GM23338 (cell line): ENCODE data around the gene OR2AJ1. TPM values are rescaled to one million over a fixed set of nuclear protein-coding genes. Genes with fewer than 3 reads are reported as not detected.

ENCODE experiments used
- ATAC-seq: fragments of 200-7000 bp; cut with Tn5 transposase; 3 replicates; pipeline ENCODE4 v1.9.1; 2020
- DNase-seq: peaks from one replicate; pipeline ENCODE4 v3.0.0-alpha.2; 2015; ENCODE audit warnings: low spot score
- H2AFZ ChIP-seq: fragments of 200-600 bp; sonication (generic); 2 replicates; pipeline ENCODE4 v1.8.0; 2016; ENCODE audit warnings: antibody characterized with exemption, mild to moderate bottlenecking, moderate library complexity
- H3F3A ChIP-seq: fragments of 200-600 bp; sonication (generic); replicated peaks from 2 replicates; pipeline ENCODE4 v1.8.0; 2017; ENCODE audit warnings: antibody characterized with exemption, mixed run types, low read depth
- H3K27ac ChIP-seq: fragments of 200-600 bp; sonication (generic); 2 replicates; pipeline ENCODE4 v1.6.1; 2016; ENCODE audit warnings: low read depth
- H3K27me3 ChIP-seq: fragments of 200-600 bp; sonication (generic); 2 replicates; pipeline ENCODE4 v1.8.0; 2016; ENCODE audit warnings: mild to moderate bottlenecking, mixed run types, moderate library complexity; ENCODE audit not compliant: insufficient read depth
- H3K36me3 ChIP-seq: fragments of 200-600 bp; sonication (generic); 2 replicates; pipeline ENCODE4 v1.8.0; 2016; ENCODE audit warnings: mild to moderate bottlenecking; ENCODE audit not compliant: insufficient read depth
- H3K4me1 ChIP-seq: fragments of 200-600 bp; sonication (generic); 2 replicates; pipeline ENCODE4 v1.8.0; 2016; ENCODE audit warnings: mild to moderate bottlenecking, moderate library complexity; ENCODE audit not compliant: insufficient read depth
- H3K4me2 ChIP-seq: fragments of 200-600 bp; sonication (generic); 2 replicates; pipeline ENCODE4 v1.7.1; 2017; ENCODE audit warnings: mixed run types
- H3K4me3 ChIP-seq: fragments of 200-600 bp; sonication (generic); 2 replicates; pipeline ENCODE4 v1.6.1; 2016; ENCODE audit warnings: mixed run types
- H3K79me2 ChIP-seq: fragments of 200-600 bp; sonication (generic); replicated peaks from 2 replicates; pipeline ENCODE4 v1.8.0; 2017; ENCODE audit warnings: mild to moderate bottlenecking; ENCODE audit not compliant: insufficient read depth
- H3K9me2 ChIP-seq: fragments of 200-600 bp; sonication (generic); 2 replicates; pipeline ENCODE4 v1.8.0; 2017; ENCODE audit not compliant: insufficient read depth
- H4K20me1 ChIP-seq: fragments of 200-600 bp; sonication (generic); replicated peaks from 2 replicates; pipeline ENCODE4 v1.8.0; 2017; ENCODE audit warnings: mild to moderate bottlenecking; ENCODE audit not compliant: insufficient read depth
- H3K27ac Mint-ChIP-seq: 2 replicates; pipeline ENCODE4 v1.8.0; 2020; ENCODE audit warnings: inconsistent platforms, mild to moderate bottlenecking, moderate library complexity, mixed read lengths
- H3K27me3 Mint-ChIP-seq: 3 replicates; pipeline ENCODE4 v1.8.0; 2022; ENCODE audit warnings: low read depth, mild to moderate bottlenecking, moderate library complexity, mixed read lengths, inconsistent platforms; ENCODE audit not compliant: insufficient read depth, poor library complexity
- H3K36me3 Mint-ChIP-seq: 3 replicates; pipeline ENCODE4 v1.8.0; 2021; ENCODE audit warnings: low read depth, mild to moderate bottlenecking, inconsistent platforms, moderate library complexity, mixed read lengths
- H3K4me1 Mint-ChIP-seq: 3 replicates; pipeline ENCODE4 v1.8.0; 2020; ENCODE audit warnings: mild to moderate bottlenecking, inconsistent platforms, mixed read lengths
- H3K4me3 Mint-ChIP-seq: 3 replicates; pipeline ENCODE4 v1.8.0; 2021; ENCODE audit warnings: moderate library complexity, mild to moderate bottlenecking, inconsistent platforms, mixed read lengths
- H3K9me3 Mint-ChIP-seq: 3 replicates; pipeline ENCODE4 v1.8.0; 2020; ENCODE audit warnings: moderate library complexity, mild to moderate bottlenecking, inconsistent platforms, mixed read lengths
- EZH2 ChIP-seq: fragments of 200-600 bp; sonication (generic); IDR thresholded peaks from one replicate; pipeline ENCODE4 v1.8.0; 2017; ENCODE audit warnings: antibody characterized with exemption, mild to moderate bottlenecking, low read depth; ENCODE audit not compliant: unreplicated experiment
- EZH2phosphoT487 ChIP-seq: fragments of 200-600 bp; sonication (generic); IDR thresholded peaks from one replicate; pipeline ENCODE4 v1.8.1; 2018; ENCODE audit warnings: antibody characterized with exemption; ENCODE audit not compliant: unreplicated experiment
- STAT1 ChIP-seq: IDR thresholded peaks from one replicate; pipeline ENCODE4 v1.6.1; 2016; ENCODE audit warnings: antibody characterized with exemption; ENCODE audit not compliant: unreplicated experiment
- ZNF114 ChIP-seq: fragments of 250-450 bp; sonication (Bioruptor Pico); IDR thresholded peaks from 2 replicates; pipeline ENCODE4 v1.5.0; 2020; ENCODE audit warnings: mild to moderate bottlenecking, moderate library complexity
- ZNF331 ChIP-seq: fragments of 250-450 bp; sonication (Bioruptor Pico); IDR thresholded peaks from 2 replicates; pipeline ENCODE4 v1.5.0; 2020; ENCODE audit warnings: low read depth, mild to moderate bottlenecking, moderate library complexity
- polyA plus RNA-seq: library from polyadenylated mRNA; unstranded; fragments of >200 nt; fragmentation: Nextera tagmentation; extraction: Ambion mirVana; gene quantifications from 2 replicates; pipeline ENCODE4 v1.2.1, GENCODE V29; 2016
- total RNA-seq: library from RNA; depleted of rRNA; stranded (reverse); fragments of >200 nt; shearing (Covaris generic); gene quantifications from 2 replicates; pipeline ENCODE4 v1.2.3, GENCODE V29; 2014
- TF ChIP-seq, protein P1 (sequence below): fragments of 250-450 bp; sonication (Bioruptor Pico); IDR thresholded peaks from 2 replicates; pipeline ENCODE4 v1.5.0; 2020; ENCODE audit warnings: mild to moderate bottlenecking, moderate library complexity
- TF ChIP-seq, protein P2 (sequence below): IDR thresholded peaks from 2 replicates; pipeline ENCODE4 v1.6.1; 2016; ENCODE audit warnings: antibody characterized with exemption
- TF ChIP-seq, protein P3 (sequence below), 2 experiments: fragments of 200-600 bp in 1 of 2; sonication (generic) in 1 of 2; conservative IDR thresholded peaks; 2 replicates each; pipeline versions ENCODE4 v1.5.1 to v1.6.1; 2016 to 2017; ENCODE audit warnings: antibody characterized with exemption in 2 of 2, low read depth in 2 of 2, mild to moderate bottlenecking in 2 of 2, moderate library complexity in 1 of 2
- TF ChIP-seq, protein P4 (sequence below): IDR thresholded peaks from one replicate; pipeline ENCODE4 v1.6.1; 2018; ENCODE audit warnings: antibody characterized with exemption; ENCODE audit not compliant: unreplicated experiment

Gene OR2AJ1
- total and polyA plus RNA-seq, 2 experiments from 2014 or later: not detected

DNA sequence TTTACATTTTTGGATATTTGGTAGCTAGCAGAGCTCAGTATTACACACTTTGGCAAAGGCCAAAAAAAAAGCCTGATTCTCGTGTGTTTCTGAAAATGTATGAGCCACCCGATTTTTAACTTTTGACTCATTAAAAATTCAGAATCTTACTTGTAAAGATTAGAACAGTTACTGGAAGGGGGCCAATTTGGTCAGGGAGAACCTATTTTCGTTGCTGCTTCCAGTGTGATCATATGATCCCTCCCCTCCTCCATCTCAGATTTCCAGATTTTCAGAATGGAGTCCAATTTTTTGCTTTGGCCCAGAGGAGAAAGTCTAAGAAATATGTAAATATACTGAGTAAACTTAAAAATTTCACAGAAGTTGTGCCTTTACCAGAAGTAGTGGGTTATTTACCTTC, 37.1 kb downstream of the OR2AJ1 start:
- ATAC-seq: no peak
- no peaks in the 10 kb centered on the region for H3K27me3 Mint-ChIP-seq
- no peaks in the 10 kb centered on the region for H3K9me2 ChIP-seq

More for the DNA sequence above, 37.1 kb downstream of the OR2AJ1 start:
- no peak overlapping the region for H3K4me3 ChIP-seq
- H4K20me1 ChIP-seq: no peaks in the 10 kb centered on the region
- Mint-ChIP-seq H3K4me3 (no peak overlapping the region), H3K4me1 (no peaks in the 10 kb centered on the region), H3K36me3 (peaks cover 18% of the 10 kb centered on the region), H3K9me3 (peaks cover 76% of the 10 kb centered on the region), H3K27ac (no peak overlapping the region)
- no peak for TF ChIP-seq EZH2
- no peak for TF ChIP-seq ZNF331 (CRISPR knock-in tag)
- TF ChIP-seq STAT1: no peak
- TF ChIP-seq, protein P1, sequence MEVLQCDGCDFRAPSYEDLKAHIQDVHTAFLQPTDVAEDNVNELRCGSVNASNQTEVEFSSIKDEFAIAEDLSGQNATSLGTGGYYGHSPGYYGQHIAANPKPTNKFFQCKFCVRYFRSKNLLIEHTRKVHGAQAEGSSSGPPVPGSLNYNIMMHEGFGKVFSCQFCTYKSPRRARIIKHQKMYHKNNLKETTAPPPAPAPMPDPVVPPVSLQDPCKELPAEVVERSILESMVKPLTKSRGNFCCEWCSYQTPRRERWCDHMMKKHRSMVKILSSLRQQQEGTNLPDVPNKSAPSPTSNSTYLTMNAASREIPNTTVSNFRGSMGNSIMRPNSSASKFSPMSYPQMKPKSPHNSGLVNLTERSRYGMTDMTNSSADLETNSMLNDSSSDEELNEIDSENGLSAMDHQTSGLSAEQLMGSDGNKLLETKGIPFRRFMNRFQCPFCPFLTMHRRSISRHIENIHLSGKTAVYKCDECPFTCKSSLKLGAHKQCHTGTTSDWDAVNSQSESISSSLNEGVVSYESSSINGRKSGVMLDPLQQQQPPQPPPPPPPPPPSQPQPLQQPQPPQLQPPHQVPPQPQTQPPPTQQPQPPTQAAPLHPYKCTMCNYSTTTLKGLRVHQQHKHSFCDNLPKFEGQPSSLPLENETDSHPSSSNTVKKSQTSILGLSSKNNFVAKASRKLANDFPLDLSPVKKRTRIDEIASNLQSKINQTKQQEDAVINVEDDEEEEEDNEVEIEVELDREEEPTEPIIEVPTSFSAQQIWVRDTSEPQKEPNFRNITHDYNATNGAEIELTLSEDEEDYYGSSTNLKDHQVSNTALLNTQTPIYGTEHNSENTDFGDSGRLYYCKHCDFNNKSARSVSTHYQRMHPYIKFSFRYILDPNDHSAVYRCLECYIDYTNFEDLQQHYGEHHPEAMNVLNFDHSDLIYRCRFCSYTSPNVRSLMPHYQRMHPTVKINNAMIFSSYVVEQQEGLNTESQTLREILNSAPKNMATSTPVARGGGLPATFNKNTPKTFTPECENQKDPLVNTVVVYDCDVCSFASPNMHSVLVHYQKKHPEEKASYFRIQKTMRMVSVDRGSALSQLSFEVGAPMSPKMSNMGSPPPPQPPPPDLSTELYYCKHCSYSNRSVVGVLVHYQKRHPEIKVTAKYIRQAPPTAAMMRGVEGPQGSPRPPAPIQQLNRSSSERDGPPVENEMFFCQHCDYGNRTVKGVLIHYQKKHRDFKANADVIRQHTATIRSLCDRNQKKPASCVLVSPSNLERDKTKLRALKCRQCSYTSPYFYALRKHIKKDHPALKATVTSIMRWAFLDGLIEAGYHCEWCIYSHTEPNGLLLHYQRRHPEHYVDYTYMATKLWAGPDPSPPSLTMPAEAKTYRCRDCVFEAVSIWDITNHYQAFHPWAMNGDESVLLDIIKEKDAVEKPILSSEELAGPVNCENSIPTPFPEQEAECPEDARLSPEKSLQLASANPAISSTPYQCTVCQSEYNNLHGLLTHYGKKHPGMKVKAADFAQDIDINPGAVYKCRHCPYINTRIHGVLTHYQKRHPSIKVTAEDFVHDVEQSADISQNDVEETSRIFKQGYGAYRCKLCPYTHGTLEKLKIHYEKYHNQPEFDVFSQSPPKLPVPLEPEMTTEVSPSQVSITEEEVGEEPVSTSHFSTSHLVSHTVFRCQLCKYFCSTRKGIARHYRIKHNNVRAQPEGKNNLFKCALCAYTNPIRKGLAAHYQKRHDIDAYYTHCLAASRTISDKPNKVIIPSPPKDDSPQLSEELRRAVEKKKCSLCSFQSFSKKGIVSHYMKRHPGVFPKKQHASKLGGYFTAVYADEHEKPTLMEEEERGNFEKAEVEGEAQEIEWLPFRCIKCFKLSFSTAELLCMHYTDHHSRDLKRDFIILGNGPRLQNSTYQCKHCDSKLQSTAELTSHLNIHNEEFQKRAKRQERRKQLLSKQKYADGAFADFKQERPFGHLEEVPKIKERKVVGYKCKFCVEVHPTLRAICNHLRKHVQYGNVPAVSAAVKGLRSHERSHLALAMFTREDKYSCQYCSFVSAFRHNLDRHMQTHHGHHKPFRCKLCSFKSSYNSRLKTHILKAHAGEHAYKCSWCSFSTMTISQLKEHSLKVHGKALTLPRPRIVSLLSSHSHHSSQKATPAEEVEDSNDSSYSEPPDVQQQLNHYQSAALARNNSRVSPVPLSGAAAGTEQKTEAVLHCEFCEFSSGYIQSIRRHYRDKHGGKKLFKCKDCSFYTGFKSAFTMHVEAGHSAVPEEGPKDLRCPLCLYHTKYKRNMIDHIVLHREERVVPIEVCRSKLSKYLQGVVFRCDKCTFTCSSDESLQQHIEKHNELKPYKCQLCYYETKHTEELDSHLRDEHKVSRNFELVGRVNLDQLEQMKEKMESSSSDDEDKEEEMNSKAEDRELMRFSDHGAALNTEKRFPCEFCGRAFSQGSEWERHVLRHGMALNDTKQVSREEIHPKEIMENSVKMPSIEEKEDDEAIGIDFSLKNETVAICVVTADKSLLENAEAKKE (CRISPR knock-in tag): no peak
- no peak for TF ChIP-seq EZH2phosphoT487
- no peak for TF ChIP-seq ZNF114 (CRISPR knock-in tag)
- TF ChIP-seq, protein P2, sequence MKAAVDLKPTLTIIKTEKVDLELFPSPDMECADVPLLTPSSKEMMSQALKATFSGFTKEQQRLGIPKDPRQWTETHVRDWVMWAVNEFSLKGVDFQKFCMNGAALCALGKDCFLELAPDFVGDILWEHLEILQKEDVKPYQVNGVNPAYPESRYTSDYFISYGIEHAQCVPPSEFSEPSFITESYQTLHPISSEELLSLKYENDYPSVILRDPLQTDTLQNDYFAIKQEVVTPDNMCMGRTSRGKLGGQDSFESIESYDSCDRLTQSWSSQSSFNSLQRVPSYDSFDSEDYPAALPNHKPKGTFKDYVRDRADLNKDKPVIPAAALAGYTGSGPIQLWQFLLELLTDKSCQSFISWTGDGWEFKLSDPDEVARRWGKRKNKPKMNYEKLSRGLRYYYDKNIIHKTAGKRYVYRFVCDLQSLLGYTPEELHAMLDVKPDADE: no peak
- TF ChIP-seq, protein P3, sequence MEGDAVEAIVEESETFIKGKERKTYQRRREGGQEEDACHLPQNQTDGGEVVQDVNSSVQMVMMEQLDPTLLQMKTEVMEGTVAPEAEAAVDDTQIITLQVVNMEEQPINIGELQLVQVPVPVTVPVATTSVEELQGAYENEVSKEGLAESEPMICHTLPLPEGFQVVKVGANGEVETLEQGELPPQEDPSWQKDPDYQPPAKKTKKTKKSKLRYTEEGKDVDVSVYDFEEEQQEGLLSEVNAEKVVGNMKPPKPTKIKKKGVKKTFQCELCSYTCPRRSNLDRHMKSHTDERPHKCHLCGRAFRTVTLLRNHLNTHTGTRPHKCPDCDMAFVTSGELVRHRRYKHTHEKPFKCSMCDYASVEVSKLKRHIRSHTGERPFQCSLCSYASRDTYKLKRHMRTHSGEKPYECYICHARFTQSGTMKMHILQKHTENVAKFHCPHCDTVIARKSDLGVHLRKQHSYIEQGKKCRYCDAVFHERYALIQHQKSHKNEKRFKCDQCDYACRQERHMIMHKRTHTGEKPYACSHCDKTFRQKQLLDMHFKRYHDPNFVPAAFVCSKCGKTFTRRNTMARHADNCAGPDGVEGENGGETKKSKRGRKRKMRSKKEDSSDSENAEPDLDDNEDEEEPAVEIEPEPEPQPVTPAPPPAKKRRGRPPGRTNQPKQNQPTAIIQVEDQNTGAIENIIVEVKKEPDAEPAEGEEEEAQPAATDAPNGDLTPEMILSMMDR (conservative IDR thresholded peaks at IDR 0.05; ENCODE audit: low read depth in 2 of 2): no peak
- TF ChIP-seq, protein P4, sequence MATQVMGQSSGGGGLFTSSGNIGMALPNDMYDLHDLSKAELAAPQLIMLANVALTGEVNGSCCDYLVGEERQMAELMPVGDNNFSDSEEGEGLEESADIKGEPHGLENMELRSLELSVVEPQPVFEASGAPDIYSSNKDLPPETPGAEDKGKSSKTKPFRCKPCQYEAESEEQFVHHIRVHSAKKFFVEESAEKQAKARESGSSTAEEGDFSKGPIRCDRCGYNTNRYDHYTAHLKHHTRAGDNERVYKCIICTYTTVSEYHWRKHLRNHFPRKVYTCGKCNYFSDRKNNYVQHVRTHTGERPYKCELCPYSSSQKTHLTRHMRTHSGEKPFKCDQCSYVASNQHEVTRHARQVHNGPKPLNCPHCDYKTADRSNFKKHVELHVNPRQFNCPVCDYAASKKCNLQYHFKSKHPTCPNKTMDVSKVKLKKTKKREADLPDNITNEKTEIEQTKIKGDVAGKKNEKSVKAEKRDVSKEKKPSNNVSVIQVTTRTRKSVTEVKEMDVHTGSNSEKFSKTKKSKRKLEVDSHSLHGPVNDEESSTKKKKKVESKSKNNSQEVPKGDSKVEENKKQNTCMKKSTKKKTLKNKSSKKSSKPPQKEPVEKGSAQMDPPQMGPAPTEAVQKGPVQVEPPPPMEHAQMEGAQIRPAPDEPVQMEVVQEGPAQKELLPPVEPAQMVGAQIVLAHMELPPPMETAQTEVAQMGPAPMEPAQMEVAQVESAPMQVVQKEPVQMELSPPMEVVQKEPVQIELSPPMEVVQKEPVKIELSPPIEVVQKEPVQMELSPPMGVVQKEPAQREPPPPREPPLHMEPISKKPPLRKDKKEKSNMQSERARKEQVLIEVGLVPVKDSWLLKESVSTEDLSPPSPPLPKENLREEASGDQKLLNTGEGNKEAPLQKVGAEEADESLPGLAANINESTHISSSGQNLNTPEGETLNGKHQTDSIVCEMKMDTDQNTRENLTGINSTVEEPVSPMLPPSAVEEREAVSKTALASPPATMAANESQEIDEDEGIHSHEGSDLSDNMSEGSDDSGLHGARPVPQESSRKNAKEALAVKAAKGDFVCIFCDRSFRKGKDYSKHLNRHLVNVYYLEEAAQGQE: no peak
- H3F3A ChIP-seq: no peaks in the 10 kb centered on the region
- no peak overlapping the region for H3K4me2 ChIP-seq
- no peaks in the 10 kb centered on the region for H3K27me3 ChIP-seq
- no peaks in the 10 kb centered on the region for H3K36me3 ChIP-seq
- no peak overlapping the region for H2AFZ ChIP-seq
- H3K27ac ChIP-seq: no peak overlapping the region
- H3K4me1 ChIP-seq: no peaks in the 10 kb centered on the region
- H3K79me2 ChIP-seq: no peaks in the 10 kb centered on the region
- no peak for DNase-seq
